ENCODE results near the gene DHH.

The DHH gene

GRCh38 chr12:49108958-49109404 lies 14.4 kb upstream of the DHH start:
- DNase-seq: no peak

GRCh38 chr12:49105504-49106084 lies 11.0 kb upstream of the DHH start:
- DNase-seq: no peak

GRCh38 chr12:49104822-49105221 lies 10.2 kb upstream of the DHH start:
- no peak for DNase-seq

GRCh38 chr12:49100380-49100779 lies 5.8 kb upstream of the DHH start:
- no peak for DNase-seq

DNA sequence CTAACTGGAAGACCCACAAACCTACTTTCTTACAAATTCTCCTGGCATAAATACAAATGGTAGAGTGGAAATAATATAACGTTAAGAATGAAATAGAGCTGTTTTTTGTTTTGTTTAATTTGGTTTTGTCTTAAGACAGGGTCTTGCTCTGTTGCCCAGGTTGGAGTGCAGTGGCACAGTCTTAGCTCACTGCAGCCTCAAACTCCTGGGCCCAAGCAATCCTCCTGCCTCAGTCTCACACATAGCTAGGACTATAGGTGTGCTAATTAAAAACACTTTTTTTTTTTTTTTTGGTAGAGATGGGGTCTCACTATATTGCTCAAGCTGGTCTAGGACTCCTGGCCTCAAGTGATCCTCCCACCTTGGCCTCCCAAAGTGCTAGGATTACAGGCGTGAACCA lies 4.1 kb upstream of the DHH start:
- DNase-seq: no peak

GRCh38 chr12:49098035-49098451 lies 3.4 kb upstream of the DHH start:
- peak; percentile 50 for DNase-seq

- no peak for DNase-seq
Observed at GRCh38 chr12:49097381-49097780, 2.8 kb upstream of the DHH start.

GRCh38 chr12:49094975-49095365 lies 369 bp upstream of the DHH start:
- DNase-seq: no peak

- DNase-seq: no peak
Observed at GRCh38 chr12:49093792-49094159, 825 bp downstream of the DHH start.

GRCh38 chr12:49092816-49093406 lies 1.7 kb downstream of the DHH start:
- no peak for DNase-seq

DNA sequence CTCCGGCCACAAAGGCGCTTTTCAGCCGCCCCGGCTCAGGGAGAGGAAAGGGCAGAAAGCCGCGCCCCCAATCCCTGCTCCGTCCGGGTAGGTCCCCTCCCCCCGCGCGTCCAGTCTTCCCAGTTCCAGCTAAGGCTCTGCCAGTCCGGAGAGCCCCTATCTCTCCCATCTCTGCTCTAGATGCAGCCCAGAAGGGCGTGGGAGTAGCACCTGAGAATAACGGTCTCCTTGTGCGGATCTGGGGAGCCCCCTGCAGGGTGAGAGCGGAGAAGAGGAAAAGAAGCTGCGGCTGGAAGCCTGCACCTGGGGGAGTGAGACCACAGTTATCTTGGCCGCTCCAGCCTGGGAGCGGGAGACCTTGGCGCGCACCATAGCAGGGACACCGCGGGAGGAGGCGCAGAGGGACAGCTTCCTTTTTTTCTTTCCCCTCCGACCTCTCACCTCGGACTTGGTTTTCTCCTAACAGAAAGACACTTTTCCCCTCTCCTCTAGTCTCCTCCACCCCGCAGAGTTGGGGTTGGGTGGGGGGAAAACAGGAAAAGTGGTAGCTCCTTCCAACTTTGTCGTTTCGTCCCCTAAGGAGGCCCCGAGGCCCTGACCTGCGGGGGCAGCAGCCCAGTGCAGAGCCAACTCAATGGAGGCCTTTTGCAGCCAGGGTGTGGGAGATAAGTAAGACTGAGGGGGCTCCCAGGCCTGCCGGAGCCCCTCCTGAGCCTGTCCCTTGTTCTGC lies 2.4 kb downstream of the DHH start:
- peak; percentile 45 for DNase-seq

- no peak for DNase-seq
Observed at GRCh38 chr12:49091836-49092085, 2.8 kb downstream of the DHH start.

GRCh38 chr12:49091056-49091835 lies 3.4 kb downstream of the DHH start:
- no peak for DNase-seq

GRCh38 chr12:49089821-49090773 lies 4.5 kb downstream of the DHH start:
- peak; percentile 62 for DNase-seq

DNA sequence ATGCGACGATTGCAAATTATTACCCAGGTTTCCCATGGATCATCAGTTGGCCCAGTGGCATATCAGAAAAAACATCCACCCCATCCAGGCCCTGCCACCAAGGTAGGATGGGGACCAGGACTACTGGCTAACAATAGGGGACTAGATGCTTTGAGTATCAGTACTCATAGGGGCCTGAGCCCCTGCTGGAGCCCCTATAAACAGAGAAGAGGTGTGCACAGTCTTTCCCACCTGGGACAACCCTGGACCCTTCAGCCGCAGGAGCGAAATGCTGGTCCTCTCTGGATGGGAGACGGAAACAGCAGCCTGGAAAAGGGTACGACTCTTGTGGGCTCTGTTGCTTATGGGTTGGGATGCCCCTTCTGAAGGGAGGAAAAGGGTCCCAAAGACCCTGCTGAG lies 5.7 kb downstream of the DHH start:
- no peak for DNase-seq

DNA sequence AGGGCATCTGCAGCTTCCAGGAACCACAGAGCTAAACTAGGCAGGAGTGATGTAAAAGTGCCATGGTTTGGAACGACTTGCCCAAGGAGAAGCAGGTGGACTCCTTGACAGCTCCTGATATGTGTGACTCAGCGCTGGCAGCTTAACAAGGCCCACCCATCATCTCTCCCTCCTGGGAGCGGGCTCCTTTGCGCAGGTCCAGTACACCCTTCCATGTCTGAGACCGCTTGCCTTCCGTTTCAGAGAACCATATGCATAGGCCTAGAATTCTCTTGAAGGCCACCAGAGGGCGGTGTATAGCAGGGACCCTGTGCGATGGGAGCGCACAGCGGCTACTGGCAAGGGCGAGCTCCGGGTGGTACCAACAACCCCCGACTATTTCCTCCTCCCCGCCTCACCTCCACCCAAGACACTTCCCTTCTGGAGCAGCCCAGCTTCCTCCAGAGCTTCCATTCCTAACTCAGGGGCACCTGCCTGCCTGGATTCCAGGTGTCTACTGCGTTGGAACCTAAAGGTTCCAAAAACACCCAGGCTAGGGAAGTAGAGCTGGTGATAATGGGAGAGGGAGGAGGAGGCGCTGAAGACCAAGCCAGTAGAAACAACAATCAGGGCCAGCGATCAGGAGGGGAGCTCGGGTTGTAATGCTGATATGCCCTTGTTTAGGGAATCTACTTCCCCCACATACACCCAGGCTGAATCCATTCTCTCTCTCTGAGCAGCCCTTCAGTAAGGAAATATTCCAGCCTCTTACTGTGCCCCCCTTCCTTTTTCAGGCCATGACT lies 6.3 kb downstream of the DHH start:
- peak; percentile 76 for DNase-seq

DNA sequence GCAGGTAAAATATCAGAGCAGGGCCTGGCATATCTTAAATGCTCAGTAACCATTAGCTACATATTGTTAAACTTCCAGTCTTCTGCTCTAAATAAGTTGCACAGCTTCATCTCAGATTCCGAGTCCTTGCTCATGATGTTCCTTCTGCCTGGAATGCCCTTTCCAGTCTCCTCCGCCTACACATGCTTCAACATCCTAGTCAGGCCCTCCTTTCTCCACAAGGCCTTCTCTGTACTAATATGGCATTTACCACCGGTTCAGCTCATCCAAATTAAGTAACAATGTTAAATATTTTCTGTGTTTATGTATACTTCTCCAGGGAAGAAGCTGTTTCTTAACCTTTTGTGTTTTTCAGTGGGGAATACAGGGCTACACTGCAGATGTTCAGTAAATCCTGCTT lies 8.5 kb downstream of the DHH start:
- no peak for DNase-seq

- DNase-seq: no peak
Observed at GRCh38 chr12:49084438-49084837, 10.2 kb downstream of the DHH start.

DNA sequence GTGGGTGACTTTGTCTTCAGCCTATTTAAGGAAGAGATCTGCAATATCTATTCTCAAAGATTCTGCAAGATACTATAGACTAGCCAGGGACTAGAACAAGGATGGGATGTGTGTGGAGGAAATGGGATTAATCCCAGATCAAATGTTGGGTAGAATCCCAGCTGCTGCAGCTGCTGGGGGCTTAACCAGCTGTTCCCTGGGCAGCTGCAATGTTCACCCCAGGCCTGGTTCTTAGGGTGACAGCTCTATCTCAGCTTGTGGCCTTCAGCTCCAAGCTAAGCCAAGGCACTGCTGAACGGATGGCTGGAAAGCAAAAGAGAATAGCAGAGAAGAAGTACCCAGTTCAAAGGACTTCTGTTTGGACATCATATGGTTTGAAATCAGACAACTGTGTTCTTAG lies 14.8 kb downstream of the DHH start:
- no peak for DNase-seq

GRCh38 chr12:49070971-49071370 lies 23.6 kb downstream of the DHH start:
- DNase-seq: no peak

GRCh38 chr12:49069507-49070346 lies 24.9 kb downstream of the DHH start, which contains the start of gene RHEBL1:
TSS of gene RHEBL1 (minus strand) at chr12:49069979. CDS start at chr12:49069785, 194 bp downstream.
- DNase-seq: peak; percentile 99

Measured in CD4-positive, alpha-beta T cell treated with Interferon gamma for 1 hour (primary cell).